ENCODE data around the gene TRIP11. TPM values are rescaled to one million over a fixed set of nuclear protein-coding genes. Genes with fewer than 3 reads are reported as not detected.

TRIP11 gene
- total RNA-seq, 1 donor from 2014 or later, result 50.4 TPM

DNA sequence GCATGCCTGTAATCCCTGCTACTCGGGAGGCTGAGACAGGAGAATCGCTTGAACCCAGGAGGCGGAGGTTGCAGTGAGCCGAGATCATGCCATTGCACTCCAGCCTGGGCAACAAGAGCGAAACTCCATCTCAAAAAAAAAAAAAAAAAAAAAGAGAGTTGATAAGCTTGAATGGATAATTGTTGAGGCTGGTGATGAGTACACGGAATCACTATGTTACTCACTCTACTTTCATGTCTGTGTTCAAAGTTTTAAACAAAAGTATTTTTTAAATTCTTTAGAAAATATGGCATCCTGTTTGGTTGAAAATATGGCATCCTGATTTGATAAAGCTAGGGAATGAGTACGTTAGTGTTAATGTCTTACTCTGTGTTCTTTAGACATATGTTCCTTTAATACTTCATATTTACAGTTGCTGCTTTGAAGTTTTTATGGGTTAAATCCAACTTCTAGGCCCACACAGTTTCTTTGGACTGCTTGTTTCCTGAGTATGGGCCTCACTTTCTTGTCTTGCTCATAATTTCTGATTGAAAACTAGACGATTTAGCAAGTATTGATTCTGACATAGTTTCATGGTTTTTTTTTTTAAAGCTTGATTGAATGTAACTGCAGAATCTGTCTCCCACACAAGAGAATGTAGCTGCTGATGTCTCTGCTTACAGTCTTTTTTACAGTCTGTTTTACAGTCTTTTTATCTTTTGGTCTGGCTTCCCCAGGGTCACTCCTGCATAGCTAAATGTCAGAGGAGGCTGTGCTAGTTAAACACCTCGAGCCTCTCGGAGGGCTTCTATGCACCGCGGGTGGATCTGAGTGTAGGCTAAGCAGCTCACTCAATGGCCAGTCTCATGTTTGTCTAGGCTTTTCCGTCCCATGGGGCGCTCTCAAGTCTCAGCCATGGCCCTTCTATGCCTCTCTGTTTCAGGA is 78.3 kb downstream of the TRIP11 start:
- intact Hi-C loops (cut with micrococcal nuclease), result no loop called here

GRCh38 chr14:91957876-91958313 is 82.0 kb downstream of the TRIP11 start:
- intact Hi-C loops (cut with micrococcal nuclease), result no loop called here

GRCh38 chr14:91956616-91957015 is 83.2 kb downstream of the TRIP11 start:
- intact Hi-C loops (cut with micrococcal nuclease), result no loop called here

DNA sequence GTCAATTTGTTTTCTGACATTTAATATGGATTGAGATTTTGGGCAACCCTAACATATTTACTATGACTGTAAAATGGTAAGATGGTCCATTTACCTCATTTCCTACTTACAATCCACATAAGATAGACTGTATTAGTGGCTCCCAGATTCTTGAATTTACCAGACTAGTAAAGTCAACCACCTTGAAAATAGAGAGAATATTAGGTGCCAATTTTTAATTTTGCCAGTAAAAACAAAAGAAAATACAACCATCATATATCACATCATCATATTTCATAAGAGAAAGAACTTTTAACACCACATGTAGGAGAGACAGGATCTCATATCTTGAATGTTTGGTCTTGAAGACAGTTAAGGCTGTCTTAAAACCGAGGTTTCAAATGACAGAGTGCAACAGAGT is 84.7 kb downstream of the TRIP11 start:
- intact Hi-C loops (cut with micrococcal nuclease), result no loop called here

DNA sequence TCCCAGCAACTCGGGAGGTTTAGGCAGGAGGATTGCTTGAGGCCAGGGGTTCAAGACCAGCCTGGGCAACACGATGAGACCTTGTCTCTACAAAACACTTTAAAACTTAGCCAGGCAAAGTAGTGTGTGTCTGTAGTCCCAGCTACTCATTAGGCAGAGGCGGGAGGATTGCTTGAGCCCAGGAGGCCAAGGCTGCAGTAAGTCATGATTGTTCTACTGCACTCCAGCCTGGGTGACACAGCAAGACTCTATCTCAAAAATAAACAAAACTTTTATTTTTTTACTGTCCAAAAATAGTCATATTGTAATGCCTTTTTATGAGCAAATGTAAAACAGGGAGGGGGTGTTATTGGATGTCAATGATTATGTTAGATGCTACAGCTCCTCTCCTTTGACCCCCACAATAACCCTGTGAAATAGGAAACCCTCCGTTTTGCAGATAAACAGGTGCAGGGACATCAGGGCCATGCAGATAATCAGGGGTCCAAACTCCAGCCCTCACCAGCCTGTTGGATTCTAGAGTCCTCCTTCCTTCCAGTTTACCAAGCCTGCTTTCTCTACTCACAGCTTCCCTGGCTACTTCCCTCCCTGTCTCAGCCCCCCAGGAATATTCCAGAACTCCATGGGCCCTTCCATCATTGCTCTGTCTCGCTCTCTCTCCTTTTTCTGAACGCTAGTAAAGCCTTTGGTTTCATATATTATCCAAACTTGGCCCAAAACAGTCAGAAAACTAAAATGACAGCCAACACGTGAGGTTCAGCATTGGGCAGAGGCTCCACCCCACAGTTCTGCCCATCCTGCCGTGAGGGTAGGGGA is 86.5 kb downstream of the TRIP11 start:
- intact Hi-C loops (cut with micrococcal nuclease), result no loop called here

GRCh38 chr14:91947475-91948184 is 92.2 kb downstream of the TRIP11 start, which contains the start of gene FBLN5:
FBLN5 (minus strand) TSS chr14:91947694; CDS start chr14:91947229, 465 bp downstream.
- intact Hi-C loops (cut with micrococcal nuclease), result no loop called here

DNA sequence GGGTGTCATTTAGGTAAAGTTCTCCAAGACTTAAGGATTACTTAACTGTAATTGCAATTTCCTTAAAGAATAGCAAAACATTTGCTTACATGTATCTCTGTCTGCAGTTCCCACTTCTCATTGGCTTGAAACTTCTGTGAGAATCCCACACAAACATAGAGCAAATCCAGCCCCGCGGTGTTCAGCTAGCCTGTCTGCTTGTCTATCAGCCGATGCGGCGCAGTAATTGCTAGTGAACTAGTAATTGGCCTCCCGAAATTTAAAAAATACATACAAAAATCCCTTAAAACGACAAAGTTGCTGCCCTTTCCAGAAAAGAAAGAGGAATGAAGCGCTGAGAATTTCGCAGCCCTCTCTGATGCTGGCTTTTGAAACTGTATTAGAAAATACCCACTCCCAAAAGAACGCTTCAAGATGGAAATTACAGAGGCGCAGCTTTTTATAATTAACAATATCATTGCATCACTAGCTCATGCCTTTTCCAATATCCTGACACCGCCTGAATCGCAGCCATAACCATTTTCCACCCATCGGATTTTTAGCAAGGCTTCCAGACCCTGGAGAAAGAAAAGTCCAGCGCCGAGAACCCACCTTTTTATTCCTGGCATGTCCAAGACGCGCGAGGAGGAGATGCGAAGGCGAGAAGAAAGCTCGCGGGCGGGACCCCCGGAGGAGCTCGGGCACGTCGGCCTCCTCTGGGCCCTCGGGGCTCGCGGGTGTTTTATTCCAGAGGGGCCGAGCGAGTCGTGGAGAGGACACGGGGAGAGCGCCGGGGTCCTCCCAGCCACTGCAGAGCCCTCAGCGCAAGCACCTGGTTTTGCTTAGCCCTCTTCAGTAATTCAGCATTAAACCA is 93.0 kb downstream of the TRIP11 start:
- intact Hi-C loops (cut with micrococcal nuclease), result no loop called here

- intact Hi-C loops (cut with micrococcal nuclease), result no loop called here
Observed at GRCh38 chr14:91945751-91946621, 93.9 kb downstream of the TRIP11 start.

DNA sequence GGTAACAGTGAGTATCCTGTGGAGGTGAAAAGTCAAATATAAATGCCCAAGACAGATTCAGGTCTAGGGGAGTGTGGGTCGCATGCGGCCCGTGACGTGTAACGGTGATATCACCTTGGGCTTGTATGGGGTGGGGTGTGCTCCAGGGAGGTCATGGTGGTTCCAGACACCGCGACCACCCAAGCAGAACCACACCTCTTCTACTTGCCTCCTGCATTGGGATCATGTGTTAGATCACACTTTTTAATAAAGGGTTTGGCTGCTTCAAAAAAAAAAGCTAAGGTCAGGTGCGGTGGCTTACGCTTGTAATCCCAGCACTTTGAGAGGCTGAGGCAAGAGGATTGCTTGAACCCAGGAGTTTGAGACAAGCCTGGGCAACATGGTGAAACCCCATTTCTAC is 96.9 kb downstream of the TRIP11 start:
- intact Hi-C loops (cut with micrococcal nuclease), result no loop called here

- intact Hi-C loops (cut with micrococcal nuclease), result no loop called here
Observed at GRCh38 chr14:91942128-91942527, 97.7 kb downstream of the TRIP11 start.

- intact Hi-C loops (cut with micrococcal nuclease), result no loop called here
Observed at GRCh38 chr14:91940209-91940608, 99.7 kb downstream of the TRIP11 start.

GRCh38 chr14:91935586-91935985 is 104.3 kb downstream of the TRIP11 start:
- intact Hi-C loops (cut with micrococcal nuclease), result no loop called here

DNA sequence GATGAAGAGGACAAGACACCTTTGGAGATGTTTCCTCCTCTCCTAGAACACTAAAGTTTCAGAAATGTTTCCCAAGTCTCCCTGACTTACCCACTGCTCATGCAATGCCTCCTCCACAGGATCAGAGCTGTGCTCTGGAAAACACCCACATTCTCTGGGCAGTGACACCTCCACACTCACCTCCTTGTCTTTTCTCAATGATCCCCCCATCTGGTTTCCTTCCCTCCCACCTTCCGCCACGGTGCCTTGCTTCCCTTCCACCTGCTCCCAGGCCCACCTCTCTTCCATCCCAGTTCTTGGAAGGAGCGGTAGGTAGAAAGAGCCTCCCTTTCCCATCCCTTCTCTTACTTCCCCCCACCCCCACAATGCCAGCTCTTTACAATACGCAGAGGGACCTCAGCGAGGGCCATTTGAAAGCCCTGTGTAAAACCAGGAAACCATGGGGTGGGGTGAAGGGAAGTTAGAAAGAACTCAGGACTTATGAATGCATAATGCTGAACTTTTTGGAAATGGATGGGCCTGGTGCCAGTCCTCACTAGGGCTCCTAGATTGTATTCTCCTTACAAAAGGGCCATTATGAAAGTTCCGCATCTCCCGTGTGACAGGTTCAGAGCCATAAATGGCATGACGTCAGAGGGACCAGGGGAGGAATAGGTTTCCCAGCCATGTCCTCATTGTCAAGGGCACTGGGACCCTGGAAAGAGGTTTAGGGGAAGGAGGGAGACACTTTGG is 105.1 kb downstream of the TRIP11 start:
- intact Hi-C loops (cut with micrococcal nuclease), result no loop called here

DNA sequence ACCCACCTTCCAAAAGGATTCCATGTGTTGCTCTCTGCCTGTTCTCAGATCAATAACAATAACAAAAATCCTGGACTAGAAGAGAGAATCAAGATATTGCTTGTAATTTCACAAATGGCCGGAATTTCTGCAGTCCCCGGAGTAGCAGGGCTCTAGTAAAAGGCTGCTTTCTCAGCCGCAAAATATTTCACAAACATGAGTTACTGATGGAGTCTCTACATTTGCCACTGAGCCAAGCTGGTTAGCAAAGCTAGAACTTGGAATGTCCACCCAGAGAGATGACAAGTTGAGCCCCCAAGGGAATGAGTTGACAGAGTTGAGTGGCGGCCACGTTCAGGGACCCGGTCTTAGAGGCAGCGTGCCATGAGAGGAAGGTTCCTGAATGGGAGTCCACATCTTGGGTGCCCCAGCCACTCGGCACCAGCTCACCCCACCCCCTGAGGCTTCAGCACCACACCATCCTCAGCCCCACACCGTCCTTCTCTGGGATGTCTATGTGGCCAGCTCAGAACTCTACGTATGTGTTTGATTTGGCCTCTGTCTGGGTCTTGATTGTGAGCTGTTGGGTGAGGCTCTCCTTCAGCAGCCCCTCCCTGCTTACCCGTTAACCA is 108.3 kb downstream of the TRIP11 start:
- intact Hi-C loops (cut with micrococcal nuclease), result no loop called here

GRCh38 chr14:91929700-91930099 is 110.2 kb downstream of the TRIP11 start:
- intact Hi-C loops (cut with micrococcal nuclease), result loop anchor here (10.0 kb wide), 1 partner anchor 1395 kb away; no protein-coding TSS in a partner anchor

DNA sequence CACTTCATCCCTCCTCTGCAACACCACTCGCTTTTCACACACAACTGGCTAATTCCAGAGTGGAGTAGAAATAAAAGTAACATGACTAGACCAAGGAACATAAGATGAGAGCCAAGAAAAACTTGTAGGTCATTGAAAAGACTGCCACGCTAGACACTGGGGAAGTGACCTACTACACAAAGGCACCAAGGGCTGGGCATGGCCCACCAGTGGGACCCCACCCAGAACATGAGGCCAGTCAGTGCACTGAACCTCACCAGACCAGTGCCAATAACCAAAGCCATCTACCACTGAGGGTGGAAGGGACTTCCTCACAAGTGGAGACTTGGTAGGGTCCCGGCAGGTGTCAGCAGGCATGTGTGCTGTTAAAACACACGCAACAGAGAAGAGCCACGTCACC is 112.1 kb downstream of the TRIP11 start:
- intact Hi-C loops (cut with micrococcal nuclease), result loop anchor here (10.0 kb wide), 1 partner anchor 1397 kb away; no protein-coding TSS in a partner anchor

DNA sequence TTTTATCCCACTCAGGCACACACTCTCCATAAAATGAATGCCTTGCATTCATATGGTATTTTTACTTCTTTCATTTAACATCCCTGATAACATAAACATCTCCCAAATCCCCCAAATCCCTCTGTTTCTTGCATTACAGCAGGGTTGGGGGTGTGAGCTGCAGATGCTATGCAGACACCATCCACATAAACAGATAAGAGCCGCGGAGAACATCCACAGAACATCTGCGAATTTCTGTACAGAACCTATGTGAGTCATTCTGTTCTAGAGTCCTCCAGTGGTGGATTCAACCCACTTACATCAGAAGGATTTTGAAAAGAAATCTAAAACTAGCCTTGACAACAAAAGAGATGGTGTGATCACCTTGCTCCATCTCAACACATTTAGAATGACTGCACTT is 112.7 kb downstream of the TRIP11 start:
- intact Hi-C loops (cut with micrococcal nuclease), result loop anchor here (10.0 kb wide), 1 partner anchor 1398 kb away; no protein-coding TSS in a partner anchor

All from T-helper 1 cell treated with Interleukin-12 subunit alpha and Interleukin-12 subunit beta and Interleukin-4 antibody, amounts not matched to agents 30 ng/mL and 1 ng/mL, for 36 hours (primary cell).